ENCODE measurements around the gene CHST5. TPM values are rescaled to one million over a fixed set of nuclear protein-coding genes. Genes with fewer than 3 reads are reported as not detected.
"Not testable (repeated sequence)": the region's sequence is repeated elsewhere in the genome, so short reads cannot be mapped to it uniquely, and the experiment has no call there.

CHST5 gene
- total RNA-seq, 1 donor from 2014 or later = 0.64 TPM

GRCh38 chr16:75541236-75541635 lies 5.3 kb upstream of the CHST5 start:
- Mint-ChIP-seq H3K27ac (ENCODE audit: unreplicated experiment) (no peak overlapping the region), H3K9me3 (ENCODE audit: unreplicated experiment) (no peaks in the 10 kb centered on the region), H3K27me3 (ENCODE audit: unreplicated experiment) (no peaks in the 10 kb centered on the region), H3K36me3 (ENCODE audit: unreplicated experiment) (no peaks in the 10 kb centered on the region), H3K4me1 (ENCODE audit: low read depth, unreplicated experiment) (no peaks in the 10 kb centered on the region), H3K4me3 (ENCODE audit: unreplicated experiment) (no peak overlapping the region)
- TF ChIP-seq, protein P1, sequence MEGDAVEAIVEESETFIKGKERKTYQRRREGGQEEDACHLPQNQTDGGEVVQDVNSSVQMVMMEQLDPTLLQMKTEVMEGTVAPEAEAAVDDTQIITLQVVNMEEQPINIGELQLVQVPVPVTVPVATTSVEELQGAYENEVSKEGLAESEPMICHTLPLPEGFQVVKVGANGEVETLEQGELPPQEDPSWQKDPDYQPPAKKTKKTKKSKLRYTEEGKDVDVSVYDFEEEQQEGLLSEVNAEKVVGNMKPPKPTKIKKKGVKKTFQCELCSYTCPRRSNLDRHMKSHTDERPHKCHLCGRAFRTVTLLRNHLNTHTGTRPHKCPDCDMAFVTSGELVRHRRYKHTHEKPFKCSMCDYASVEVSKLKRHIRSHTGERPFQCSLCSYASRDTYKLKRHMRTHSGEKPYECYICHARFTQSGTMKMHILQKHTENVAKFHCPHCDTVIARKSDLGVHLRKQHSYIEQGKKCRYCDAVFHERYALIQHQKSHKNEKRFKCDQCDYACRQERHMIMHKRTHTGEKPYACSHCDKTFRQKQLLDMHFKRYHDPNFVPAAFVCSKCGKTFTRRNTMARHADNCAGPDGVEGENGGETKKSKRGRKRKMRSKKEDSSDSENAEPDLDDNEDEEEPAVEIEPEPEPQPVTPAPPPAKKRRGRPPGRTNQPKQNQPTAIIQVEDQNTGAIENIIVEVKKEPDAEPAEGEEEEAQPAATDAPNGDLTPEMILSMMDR (IDR thresholded peaks at IDR 0.05; ENCODE audit: partially characterized antibody, unreplicated experiment) = no peak
- no peak for DNase-seq

DNA sequence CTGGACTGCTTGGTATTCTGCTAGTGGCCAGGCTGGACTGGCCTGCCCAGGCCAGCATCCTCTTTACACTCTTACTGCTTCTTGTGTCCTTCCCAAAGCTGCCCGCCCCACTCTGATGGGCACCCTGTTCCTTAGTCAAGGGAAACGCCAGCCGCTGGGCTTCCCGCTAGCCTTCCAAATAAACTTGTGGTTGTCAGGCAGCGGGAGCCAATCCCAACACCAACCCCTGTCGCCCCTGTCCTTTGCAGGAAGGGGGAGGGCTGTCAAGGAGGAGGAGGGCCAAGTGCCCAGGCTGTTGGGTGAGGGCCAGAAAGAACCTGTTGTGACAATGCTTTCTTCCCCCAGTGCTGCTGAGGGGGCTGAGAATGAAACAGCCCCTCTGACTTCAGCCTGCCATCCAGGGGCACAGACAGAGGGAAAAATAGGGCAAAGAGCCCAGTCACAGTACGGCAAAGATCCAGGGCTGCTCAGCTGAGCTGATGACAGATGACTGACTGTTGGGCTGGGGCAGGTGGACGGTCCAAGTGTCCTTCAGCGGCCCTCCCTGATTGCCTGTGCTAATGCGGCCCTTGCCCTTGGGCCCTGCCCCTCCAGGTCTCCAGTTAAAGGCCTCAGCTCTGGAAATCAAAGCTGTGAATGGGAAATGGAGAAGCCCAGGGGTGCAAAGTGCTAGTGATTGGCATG lies 3.1 kb upstream of the CHST5 start:
- not testable (repeated sequence) for H3K4me1 Mint-ChIP-seq (ENCODE audit: low read depth, unreplicated experiment); H3K4me3 Mint-ChIP-seq (ENCODE audit: unreplicated experiment); DNase-seq; H3K27ac Mint-ChIP-seq (ENCODE audit: unreplicated experiment); H3K9me3 Mint-ChIP-seq (ENCODE audit: unreplicated experiment); H3K36me3 Mint-ChIP-seq (ENCODE audit: unreplicated experiment); H3K27me3 Mint-ChIP-seq (ENCODE audit: unreplicated experiment)

- DNase-seq = no peak
- Mint-ChIP-seq H3K4me3 (ENCODE audit: unreplicated experiment) (no peak overlapping the region), H3K4me1 (ENCODE audit: low read depth, unreplicated experiment) (no peaks in the 10 kb centered on the region), H3K9me3 (ENCODE audit: unreplicated experiment) (peaks cover 1% of the 10 kb centered on the region), H3K27ac (ENCODE audit: unreplicated experiment) (no peak overlapping the region), H3K36me3 (ENCODE audit: unreplicated experiment) (no peaks in the 10 kb centered on the region), H3K27me3 (ENCODE audit: unreplicated experiment) (no peaks in the 10 kb centered on the region)
- TF ChIP-seq, protein P1 (IDR thresholded peaks at IDR 0.05; ENCODE audit: partially characterized antibody, unreplicated experiment) = no peak
These were observed 1.9 kb upstream of the CHST5 start for GRCh38 chr16:75537776-75538175.

DNA sequence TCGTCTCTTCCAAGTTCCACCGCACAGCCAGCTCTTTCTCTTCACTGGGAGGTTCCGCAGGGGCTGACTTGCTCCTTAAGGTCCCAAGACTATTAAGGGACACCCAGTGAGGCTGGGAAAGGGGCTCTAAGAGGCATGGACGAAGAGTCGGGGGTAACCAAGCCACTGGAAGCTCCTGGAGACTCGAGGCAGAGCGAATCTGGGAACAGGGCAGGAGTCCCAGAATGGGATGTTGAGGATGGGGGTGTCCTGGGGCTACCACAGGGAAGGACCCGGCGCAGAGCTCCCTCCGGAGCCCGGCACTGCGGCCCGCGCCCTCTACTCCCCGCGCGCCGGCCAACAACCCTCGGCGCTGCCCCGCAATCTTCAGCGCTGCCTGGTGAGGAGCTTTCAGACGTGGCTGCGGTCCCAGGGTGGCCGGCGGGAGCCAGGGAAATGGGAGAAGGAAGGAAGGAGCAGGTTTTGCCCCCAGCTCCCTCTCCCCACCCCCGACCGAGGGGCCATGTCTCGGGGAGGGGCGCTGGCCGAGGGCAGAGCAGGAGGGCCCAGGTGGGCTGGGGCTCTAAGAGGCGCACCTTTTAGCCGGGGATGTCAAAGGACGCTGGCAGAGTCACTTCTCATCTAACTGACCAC lies 581 bp downstream of the CHST5 start:
- no peaks in the 10 kb centered on the region for H3K4me1 Mint-ChIP-seq (ENCODE audit: low read depth, unreplicated experiment)
- peaks cover 4% of the 10 kb centered on the region for H3K9me3 Mint-ChIP-seq (ENCODE audit: unreplicated experiment)
- peaks cover 3% of the 10 kb centered on the region for H3K27me3 Mint-ChIP-seq (ENCODE audit: unreplicated experiment)
- TF ChIP-seq, protein P1 (IDR thresholded peaks at IDR 0.05; ENCODE audit: partially characterized antibody, unreplicated experiment) = no peak
- H3K4me3 Mint-ChIP-seq (ENCODE audit: unreplicated experiment) = no peak overlapping the region
- no peak overlapping the region for H3K27ac Mint-ChIP-seq (ENCODE audit: unreplicated experiment)
- no peaks in the 10 kb centered on the region for H3K36me3 Mint-ChIP-seq (ENCODE audit: unreplicated experiment)
- no peak for DNase-seq

DNA sequence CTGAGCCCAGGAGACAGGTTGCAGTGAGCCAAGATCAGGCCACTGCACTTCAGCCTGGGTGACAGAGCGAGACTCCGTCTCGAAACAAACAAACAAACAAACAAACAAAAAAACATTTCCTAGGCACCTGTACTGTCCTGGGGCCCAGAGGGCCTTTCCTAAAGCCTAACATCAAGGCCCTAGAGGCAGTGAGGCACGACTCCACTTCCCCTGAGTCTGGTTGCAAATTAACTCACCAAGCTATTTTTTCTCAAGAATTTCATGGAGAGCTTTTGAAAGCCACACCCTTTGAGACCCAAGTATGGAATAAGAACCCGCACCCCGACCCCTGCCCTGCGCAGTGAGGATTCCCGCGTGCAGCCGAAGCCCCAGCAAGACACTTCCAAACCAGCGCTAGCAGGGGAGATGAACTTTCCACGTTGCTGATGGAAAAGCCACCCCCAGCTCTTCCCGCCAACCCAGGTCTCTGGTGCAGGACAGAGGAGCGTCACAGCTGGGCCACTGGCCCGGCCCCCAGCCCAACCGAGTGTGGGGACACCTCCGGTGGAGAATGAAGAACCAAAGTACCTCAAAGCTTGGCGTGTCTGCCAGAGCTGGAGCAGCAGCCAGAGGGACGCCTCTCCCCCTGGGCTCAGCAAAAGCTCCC lies 1.2 kb downstream of the CHST5 start:
- TF ChIP-seq, protein P1 (IDR thresholded peaks at IDR 0.05; ENCODE audit: partially characterized antibody, unreplicated experiment) = no peak
- no peak overlapping the region for H3K27ac Mint-ChIP-seq (ENCODE audit: unreplicated experiment)
- no peaks in the 10 kb centered on the region for H3K4me1 Mint-ChIP-seq (ENCODE audit: low read depth, unreplicated experiment)
- H3K4me3 Mint-ChIP-seq (ENCODE audit: unreplicated experiment) = no peak overlapping the region
- H3K36me3 Mint-ChIP-seq (ENCODE audit: unreplicated experiment) = no peaks in the 10 kb centered on the region
- H3K9me3 Mint-ChIP-seq (ENCODE audit: unreplicated experiment) = peaks cover 4% of the 10 kb centered on the region
- peaks cover 3% of the 10 kb centered on the region for H3K27me3 Mint-ChIP-seq (ENCODE audit: unreplicated experiment)
- DNase-seq = no peak
